H54 (cell line): ENCODE results near the gene NUSAP1.
"Not testable (repeated sequence)": the region's sequence is repeated elsewhere in the genome, so short reads cannot be mapped to it uniquely, and the experiment has no call there.

Source experiments
- DNase-seq: peaks from one replicate; pipeline ENCODE4 v3.0.0; 2011; ENCODE audit warnings: low spot score, mixed read lengths; ENCODE audit not compliant: insufficient read length
- FAIRE-seq: peaks from 3 replicates; lab custom pipeline; 2011; peaks lifted over from hg19 to GRCh38; lab: Jason Lieb, UNC
- POLR2A ChIP-seq: IDR thresholded peaks from 2 replicates; pipeline ENCODE4 v1.6.1; 2011; ENCODE audit warnings: low read depth, mild to moderate bottlenecking, low read length

NUSAP1 gene, protein sequence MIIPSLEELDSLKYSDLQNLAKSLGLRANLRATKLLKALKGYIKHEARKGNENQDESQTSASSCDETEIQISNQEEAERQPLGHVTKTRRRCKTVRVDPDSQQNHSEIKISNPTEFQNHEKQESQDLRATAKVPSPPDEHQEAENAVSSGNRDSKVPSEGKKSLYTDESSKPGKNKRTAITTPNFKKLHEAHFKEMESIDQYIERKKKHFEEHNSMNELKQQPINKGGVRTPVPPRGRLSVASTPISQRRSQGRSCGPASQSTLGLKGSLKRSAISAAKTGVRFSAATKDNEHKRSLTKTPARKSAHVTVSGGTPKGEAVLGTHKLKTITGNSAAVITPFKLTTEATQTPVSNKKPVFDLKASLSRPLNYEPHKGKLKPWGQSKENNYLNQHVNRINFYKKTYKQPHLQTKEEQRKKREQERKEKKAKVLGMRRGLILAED

DNA sequence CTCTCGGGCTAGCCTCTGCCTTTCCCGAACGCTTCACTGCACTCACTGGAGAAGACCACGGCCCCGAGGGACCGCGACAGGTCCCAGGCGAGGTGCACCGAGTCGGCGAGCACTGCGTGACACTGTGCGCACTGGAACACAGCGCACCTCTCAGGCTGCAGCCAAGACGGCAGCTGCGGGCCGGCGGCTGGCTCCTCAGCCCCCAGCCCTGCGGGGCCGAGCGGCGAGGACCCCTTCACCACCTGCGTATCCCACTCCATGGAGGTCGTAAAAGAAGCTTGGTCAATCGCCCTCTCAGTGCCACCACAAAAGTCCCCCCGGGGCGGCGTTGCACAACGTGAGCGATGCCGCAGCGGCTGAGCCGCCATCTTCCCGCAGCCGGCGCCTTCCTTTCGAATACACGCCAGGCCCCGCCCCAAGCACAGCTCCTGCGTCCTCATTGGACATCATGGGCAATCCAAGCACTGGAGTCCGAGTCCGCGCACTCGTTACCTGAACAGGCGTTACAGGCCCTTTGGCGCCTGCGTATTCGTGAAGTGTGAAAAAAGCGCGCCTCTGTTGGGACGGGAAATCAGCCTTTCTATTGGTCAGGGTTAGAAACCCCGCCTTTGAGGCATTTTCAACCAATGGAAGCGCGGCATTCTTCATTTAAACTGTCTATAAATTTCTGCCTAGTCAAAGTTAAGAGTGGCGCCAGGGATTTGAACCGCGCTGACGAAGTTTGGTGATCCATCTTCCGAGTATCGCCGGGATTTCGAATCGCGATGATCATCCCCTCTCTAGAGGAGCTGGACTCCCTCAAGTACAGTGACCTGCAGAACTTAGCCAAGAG, at the start of gene NUSAP1, which contains the start of gene OIP5:
NUSAP1 (plus strand) TSS at position 688 of the 832 bp plus-strand sequence; CDS start at position 765, 77 bp downstream.
OIP5 (minus strand) TSS at position 398 of the 832 bp plus-strand sequence; CDS start at position 368, 30 bp downstream.
- DNase-seq (peak; percentile 96), FAIRE-seq (peak; percentile 98)
- TF ChIP-seq POLR2A = peak; percentile 98

DNA sequence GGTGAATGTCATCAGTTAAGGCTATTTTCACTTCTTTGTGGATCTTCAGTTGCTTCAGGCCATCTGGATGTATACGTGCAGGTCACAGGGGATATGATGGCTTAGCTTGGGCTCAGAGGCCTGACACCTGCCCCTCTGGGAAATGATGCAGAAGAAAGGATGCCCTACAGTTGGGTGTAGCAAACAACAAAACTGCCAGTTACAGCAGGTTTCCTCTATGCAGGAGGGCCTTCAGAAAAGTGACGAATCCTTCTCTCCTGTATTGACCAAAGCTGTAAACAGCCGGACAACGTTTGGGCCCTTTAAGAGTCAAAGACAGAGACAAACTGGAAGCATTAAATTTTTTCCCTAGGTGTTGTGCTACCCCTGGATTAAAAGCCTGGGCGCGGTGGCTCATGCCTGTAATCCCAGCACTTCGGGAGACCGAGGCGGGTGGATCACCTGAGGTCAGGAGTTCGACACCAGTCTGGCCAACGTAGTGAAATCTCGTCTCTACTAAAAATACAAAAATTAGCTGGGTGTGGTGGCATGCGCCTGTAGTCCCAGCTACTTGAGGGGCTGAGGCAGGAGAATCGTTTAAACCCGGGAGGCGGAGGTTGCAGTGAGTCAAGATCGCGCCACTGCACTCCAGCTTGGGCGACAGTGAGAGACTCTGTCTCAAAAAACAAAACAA, 49.6 kb upstream of the NUSAP1 start:
- DNase-seq, FAIRE-seq: not testable (repeated sequence)

DNA sequence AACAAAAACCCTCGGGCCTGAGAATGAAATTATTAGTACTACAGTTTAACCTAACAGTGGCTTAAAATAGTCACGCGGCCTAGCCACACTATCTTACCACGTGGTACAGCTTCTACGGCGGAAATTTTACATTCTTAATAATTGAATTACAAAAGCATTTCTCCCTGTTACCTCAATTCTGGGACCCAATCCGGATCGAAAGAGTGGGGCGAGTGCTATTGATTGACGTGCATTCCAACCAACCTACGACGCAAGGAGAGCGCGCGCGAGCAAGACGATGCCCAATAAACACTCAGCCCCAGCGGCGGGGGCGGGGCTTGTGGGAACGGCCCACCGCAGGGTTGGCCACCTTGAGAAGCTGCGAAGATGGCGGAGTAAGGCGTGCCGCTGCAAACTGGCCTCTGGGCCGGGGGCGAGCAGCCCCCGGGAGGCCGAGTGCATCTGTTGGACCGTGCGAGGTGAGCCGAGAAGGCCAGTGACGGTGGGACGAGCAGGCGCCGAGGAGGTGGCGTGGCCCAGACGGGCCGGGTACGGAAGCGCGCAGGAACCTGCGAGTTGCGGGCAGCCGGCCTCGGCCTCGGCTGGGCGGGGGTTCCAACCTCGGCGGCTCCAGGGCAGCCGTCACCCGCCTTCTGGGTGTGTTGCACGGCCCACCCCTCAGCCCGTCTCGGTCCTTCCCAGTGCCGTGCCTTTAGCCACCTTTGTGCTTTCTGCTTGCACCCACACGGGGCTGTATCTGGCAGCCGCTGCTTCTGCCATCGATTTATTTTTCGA, 48.8 kb upstream of the NUSAP1 start:
- DNase-seq (peak; percentile 93), FAIRE-seq (peak; percentile 57)
- TF ChIP-seq POLR2A = peak; percentile 69

DNA sequence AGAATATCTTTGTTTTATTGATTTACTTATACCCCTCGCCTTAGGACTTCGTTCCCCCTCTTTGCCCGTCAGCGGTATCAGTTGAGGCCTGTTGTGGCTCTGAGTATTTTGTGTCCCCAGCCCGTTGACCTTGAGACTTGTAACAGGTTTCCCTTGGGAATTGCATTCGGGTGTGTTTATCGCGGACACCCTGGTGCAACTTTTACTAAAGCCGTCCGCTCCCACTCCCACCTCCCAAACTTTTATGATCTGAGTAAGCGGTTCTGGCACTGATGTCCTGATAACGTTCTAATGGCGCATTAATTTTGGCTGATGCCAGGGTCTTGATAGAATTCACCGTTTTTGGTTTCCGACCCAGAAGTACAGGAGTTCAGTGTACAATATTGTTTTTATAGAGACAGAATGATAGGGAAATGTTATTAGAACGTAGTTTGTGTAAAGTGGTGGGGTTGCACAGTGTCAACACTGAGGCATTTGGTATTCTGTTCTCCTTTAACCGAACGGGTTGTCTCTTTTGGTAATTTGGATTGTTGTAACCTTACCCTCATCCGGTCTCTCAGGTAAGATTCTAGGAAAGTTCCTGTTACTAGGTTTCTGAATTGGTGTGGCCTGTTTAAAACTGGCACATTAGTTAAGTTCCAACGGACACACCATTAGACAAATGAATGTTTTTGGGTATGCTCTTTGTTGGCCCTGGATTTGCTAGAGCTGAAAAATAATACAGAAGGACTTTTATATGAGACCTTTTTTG, 48.1 kb upstream of the NUSAP1 start:
- no peak for DNase-seq
- TF ChIP-seq POLR2A = no peak
- FAIRE-seq = no peak

DNA sequence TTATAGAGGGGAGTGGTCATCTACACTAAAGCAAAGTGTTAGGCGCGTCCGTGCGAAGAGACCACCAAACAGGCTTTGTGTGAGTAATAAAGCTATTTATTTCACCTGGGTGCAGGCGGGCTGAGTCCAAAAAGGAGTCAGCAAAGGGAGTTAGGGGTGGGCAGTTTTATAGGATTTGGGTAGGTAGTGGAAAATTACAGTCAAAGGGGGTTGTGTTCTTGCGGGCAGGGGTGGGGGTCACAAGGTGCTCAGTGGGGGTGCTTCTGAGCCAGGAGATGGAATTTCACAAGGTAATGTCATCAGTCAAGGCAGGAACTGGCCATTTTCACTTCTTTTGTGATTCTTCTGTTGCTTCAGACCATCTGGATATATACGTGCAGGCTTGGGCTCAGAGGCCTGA, 47.4 kb upstream of the NUSAP1 start:
- FAIRE-seq = no peak
- DNase-seq = no peak
- TF ChIP-seq POLR2A = no peak

DNA sequence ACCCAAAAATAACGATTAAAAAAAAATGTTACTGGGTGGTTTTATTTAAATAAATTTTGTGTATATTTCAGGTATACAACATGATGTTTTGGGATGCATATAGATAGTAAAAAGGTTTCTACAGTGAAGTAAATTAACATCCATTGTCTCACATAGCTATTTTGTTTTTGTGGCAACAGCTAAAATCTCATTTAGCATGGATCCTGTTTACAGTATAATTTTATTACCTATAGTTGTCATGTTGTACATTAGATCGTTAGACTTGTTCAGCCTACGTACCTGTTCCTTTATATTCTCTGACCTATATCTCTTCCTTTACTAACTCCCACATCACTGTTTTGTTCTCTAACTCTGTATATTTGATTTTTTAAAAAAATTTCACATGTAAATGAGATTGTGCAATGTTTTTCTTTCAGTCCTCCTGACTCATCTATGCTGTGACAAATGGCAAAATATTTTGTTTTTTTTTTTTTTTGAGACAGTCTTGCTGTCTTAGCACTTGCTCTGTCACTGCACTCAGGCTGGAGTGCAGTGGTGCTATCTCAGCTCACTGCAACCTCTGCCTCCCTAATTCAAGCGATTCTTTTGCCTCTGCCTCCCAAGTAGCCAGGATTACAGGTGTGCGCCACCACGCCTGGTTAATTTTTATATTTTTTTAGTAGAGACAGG, 45.9 kb upstream of the NUSAP1 start:
- FAIRE-seq = no peak
- no peak for DNase-seq

DNA sequence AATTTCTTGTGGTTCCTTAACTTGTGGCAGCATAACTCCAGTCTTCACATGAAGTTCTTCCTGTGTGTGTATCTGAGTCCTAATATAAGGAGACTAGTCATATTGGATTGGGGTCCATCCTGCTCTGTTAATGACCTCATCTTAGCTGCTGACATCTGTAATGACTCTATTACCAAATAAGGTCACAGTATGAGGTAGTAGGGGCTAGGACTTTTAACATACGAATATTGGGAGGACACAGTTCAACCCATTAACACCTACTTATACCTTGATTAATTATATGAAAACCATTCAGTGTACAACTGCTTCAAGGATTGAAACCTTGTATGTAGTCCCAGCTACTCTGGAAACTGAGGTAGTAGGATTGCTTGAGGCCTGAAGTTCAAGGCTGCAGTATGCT, 44.2 kb upstream of the NUSAP1 start:
- no peak for FAIRE-seq
- no peak for TF ChIP-seq POLR2A

More for the DNA sequence above, 45.9 kb upstream of the NUSAP1 start:
- no peak for TF ChIP-seq POLR2A

DNA sequence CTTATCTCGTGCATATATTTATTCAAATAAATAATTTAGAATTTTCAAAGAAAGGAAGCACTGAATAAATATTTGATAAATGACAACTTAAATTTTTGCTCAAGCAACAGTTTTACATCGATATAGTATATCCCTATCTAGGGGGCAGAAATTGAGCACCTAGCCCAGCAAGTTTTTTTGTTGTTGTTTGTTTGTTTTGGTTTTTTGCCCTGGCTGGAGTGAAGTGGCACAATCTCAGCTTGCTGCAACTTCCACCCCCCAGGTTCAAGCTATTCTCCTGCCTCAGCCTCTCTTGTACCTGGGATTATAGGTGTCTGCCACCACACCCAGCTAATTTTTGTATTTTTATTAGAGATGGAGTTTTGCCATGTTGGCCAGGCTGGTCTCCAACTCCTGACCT, 42.7 kb upstream of the NUSAP1 start:
- no peak for TF ChIP-seq POLR2A
- no peak for FAIRE-seq

More for the DNA sequence above, 44.2 kb upstream of the NUSAP1 start:
- no peak for DNase-seq

DNA sequence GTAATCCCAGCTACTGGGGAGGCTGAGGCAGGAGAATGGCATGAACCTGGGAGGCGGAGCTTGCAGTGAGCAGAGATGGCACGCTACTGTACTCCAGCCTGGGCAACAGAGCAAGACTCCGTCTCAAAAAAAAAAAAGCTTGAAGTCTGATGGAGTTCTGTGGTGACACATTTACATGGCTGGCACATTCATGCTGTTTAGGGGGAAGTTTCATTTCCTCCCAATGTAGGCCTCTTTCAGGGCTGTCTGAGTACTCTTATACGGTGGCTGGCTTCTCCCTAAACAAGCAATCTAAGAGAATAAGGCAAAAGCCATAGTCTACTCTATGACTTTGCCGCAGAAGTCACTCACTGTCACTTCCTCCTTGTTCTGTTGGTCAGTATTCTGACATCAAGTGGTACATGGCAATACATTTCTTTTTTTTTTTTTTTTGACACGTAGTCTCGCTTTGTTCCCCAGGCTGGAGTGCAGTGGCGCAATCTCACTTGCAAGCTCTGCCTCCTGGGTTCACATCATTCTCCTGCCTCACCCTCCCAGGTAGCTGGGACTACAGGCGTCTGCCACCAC, 41.5 kb upstream of the NUSAP1 start:
- FAIRE-seq (no peak), DNase-seq (no peak)
- no peak for TF ChIP-seq POLR2A

More for the DNA sequence above, 42.7 kb upstream of the NUSAP1 start:
- DNase-seq = no peak

DNA sequence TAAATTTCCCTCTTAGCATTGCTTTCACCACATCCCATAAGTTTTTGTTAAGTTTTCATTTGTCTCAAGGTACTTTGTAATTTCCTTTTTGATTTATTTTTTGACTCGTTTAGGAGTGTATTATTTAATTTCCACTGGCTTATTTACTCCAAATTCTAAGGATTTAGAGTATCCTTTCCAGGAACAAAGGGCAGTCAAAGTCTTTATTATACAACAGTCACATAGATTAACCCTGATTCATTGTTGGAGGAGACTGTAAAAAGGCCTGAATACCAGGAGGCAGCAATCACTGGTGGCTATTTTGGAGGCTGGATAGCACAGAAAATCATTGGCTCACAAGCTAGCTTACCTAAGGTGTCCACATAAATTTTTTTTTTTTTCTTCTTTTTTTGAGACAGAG, 40.2 kb upstream of the NUSAP1 start:
- no peak for FAIRE-seq
- TF ChIP-seq POLR2A = no peak
- DNase-seq = no peak

DNA sequence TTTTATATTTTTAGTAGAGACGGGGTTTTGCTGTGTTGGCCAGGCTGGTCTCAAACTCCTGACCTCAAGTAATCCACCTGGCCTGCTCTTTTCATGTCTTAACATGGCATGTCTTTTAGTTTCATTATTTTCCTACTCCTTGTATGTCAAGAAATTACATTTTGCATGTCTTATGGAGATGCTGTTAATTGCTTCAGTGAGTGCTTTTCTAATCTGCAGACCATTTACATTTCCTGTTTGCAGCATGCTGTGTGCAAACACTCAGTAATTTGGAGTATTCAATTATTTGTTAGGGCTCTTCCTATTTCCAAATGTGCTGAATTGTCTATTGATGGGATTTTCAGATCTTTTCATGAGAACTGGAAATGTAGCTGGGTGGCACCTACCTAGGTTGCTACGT, 31.5 kb upstream of the NUSAP1 start:
- peak; percentile 79 for FAIRE-seq
- not testable (repeated sequence) for DNase-seq
